H1 (cell line): Measurements from ENCODE around the gene BARHL2. TPM values are rescaled to one million over a fixed set of nuclear protein-coding genes. Genes with fewer than 3 reads are reported as not detected.

Source experiments
- ASH2L ChIP-seq: fragments of 200-600, 300-600 bp; sonication (generic); IDR thresholded peaks from one replicate; pipeline ENCODE4 v1.7.1; 2017; ENCODE audit warnings: low read length
- CHD7 ChIP-seq: fragments of 300-600 bp; sonication (generic); IDR thresholded peaks from 2 replicates; pipeline ENCODE4 v1.7.1; 2012; ENCODE audit warnings: low read length, moderate library complexity, mild to moderate bottlenecking, inconsistent platforms; ENCODE audit not compliant: insufficient replicate concordance
- E2F6 ChIP-seq: IDR thresholded peaks from 2 replicates; pipeline ENCODE4 v1.6.1; 2012; ENCODE audit warnings: inconsistent platforms
- EP300 ChIP-seq, 2 experiments: IDR thresholded peaks; 1 replicate in 1 of 2; 2 replicates in 1 of 2; pipeline ENCODE4 v1.6.1; 2011 to 2012; ENCODE audit warnings: low read depth in 2 of 2, low read length in 2 of 2, mild to moderate bottlenecking in 2 of 2, borderline replicate concordance in 1 of 2, inconsistent platforms in 1 of 2, moderate library complexity in 1 of 2
- KDM4A ChIP-seq: IDR thresholded peaks from one replicate; pipeline ENCODE4 v1.7.1; 2012; ENCODE audit warnings: low read depth, mild to moderate bottlenecking, moderate library complexity, low read length, inconsistent platforms; ENCODE audit not compliant: severe bottlenecking
- MAX ChIP-seq: IDR thresholded peaks from 2 replicates; pipeline ENCODE4 v1.6.1; 2012; ENCODE audit warnings: inconsistent platforms
- NRF1 ChIP-seq: IDR thresholded peaks from 2 replicates; pipeline ENCODE4 v1.6.1; 2011; ENCODE audit warnings: mild to moderate bottlenecking, low read depth, low read length, improper control_type of control experiment
- PHF8 ChIP-seq: fragments of 200-600 bp; sonication (generic); conservative IDR thresholded peaks from 2 replicates; pipeline ENCODE4 v1.7.1; 2012; ENCODE audit warnings: low read depth, mild to moderate bottlenecking, inconsistent platforms, low read length, moderate library complexity
- polyA plus RNA-seq, 7 experiments: library from polyadenylated mRNA; depleted of rRNA in 3 of 7; stranded (reverse) in 5 of 7; unstranded in 2 of 7; fragments of >200 nt in 5 of 7; fragments of 200-250 nt in 2 of 7; gene quantifications; 1 replicate in 5 of 7; 2 replicates in 1 of 7; 4 replicates in 1 of 7; pipeline versions ENCODE4 v1.2.1 to v1.2.3, GENCODE V29; 2011 to 2013; ENCODE audit warnings: missing spikeins in 2 of 7, mixed read lengths in 2 of 7
- total RNA-seq: library from RNA; stranded (reverse); fragmentation: NEBNext Ultra II Directional; extraction: Animal tissue kit (Norgen Biotek cat#: 25700); gene quantifications from 2 replicates; pipeline ENCODE4 v1.2.1, GENCODE V29; 2021

Gene BARHL2
- total and polyA plus RNA-seq, 2 of the 8 experiments (the other 6 are each of a cell fraction or from before 2014, with no cell fraction given): 0.15 TPM; not detected in 1

GRCh38 chr1:90706437-90707362, 10.4 kb downstream of the BARHL2 start (continued):
- no peak for TF ChIP-seq CHD7
- no peak for TF ChIP-seq PHF8
- no peak for TF ChIP-seq E2F6
- TF ChIP-seq ASH2L: peak; percentile 40
- TF ChIP-seq KDM4A: peak; percentile 66
- no peak for TF ChIP-seq EP300 (IDR thresholded peaks at IDR 0.05; ENCODE audit: borderline replicate concordance in 1 of 2, low read depth in 2 of 2, low read length in 2 of 2)
- no peak for TF ChIP-seq NRF1
- TF ChIP-seq MAX: no peak
